ENCODE results near the gene PTX4.

The PTX4 gene

GRCh38 chr16:1499756-1500464 lies 11.2 kb upstream of the PTX4 start:
- no peak for DNase-seq

GRCh38 chr16:1498899-1499676 lies 10.3 kb upstream of the PTX4 start:
- no peak for DNase-seq

- DNase-seq = no peak
These were observed 8.4 kb upstream of the PTX4 start for GRCh38 chr16:1497014-1497598.

- DNase-seq = no peak
These were observed 7.7 kb upstream of the PTX4 start for GRCh38 chr16:1496464-1496863.

- DNase-seq = no peak
These were observed 7.1 kb upstream of the PTX4 start for GRCh38 chr16:1495889-1496262.

GRCh38 chr16:1495211-1495888 lies 6.6 kb upstream of the PTX4 start:
- DNase-seq = no peak

- no peak for DNase-seq
These were observed 6.0 kb upstream of the PTX4 start for GRCh38 chr16:1494711-1495110.

GRCh38 chr16:1494129-1494640 lies 5.4 kb upstream of the PTX4 start:
- DNase-seq = no peak

GRCh38 chr16:1493746-1494094 lies 5.0 kb upstream of the PTX4 start:
- no peak for DNase-seq

GRCh38 chr16:1492923-1493745 lies 4.4 kb upstream of the PTX4 start, which contains the start of gene TELO2:
Gene TELO2, plus strand, starts transcription at chr16:1493360. Its CDS starts 922 bp downstream, at chr16:1494282.
- peak; percentile 90 for DNase-seq

- no peak for DNase-seq
These were observed 3.6 kb upstream of the PTX4 start for GRCh38 chr16:1492082-1492922.

GRCh38 chr16:1491327-1491726 lies 2.6 kb upstream of the PTX4 start:
- DNase-seq = no peak

- DNase-seq = no peak
These were observed 333 bp upstream of the PTX4 start for GRCh38 chr16:1489077-1489476.

GRCh38 chr16:1488054-1488601 lies 616 bp downstream of the PTX4 start:
- no peak for DNase-seq

GRCh38 chr16:1487395-1488053 lies 1.2 kb downstream of the PTX4 start:
- no peak for DNase-seq

GRCh38 chr16:1486551-1487390 lies 2.0 kb downstream of the PTX4 start:
- DNase-seq = no peak

GRCh38 chr16:1485847-1486496 lies 2.8 kb downstream of the PTX4 start:
- no peak for DNase-seq

GRCh38 chr16:1481906-1482835 lies 6.6 kb downstream of the PTX4 start:
- DNase-seq = no peak
